Hepatocyte (in vitro differentiated cells): ENCODE results near the gene MSANTD2.

Experiments
- CTCF ChIP-seq: fragments of 200-600 bp; sonication (generic); IDR thresholded peaks from 2 replicates; pipeline ENCODE4 v1.5.1; 2016; ENCODE audit warnings: antibody characterized with exemption, mild to moderate bottlenecking; ENCODE audit not compliant: poor library complexity
- EZH2 ChIP-seq: fragments of 200-600 bp; sonication (generic); IDR thresholded peaks from 2 replicates; pipeline ENCODE4 v1.6.1; 2016; ENCODE audit warnings: antibody characterized with exemption, mild to moderate bottlenecking, borderline replicate concordance
- EZH2phosphoT487 ChIP-seq: fragments of 200-600 bp; sonication (generic); IDR thresholded peaks from one replicate; pipeline ENCODE4 v1.6.1; 2018; ENCODE audit warnings: antibody characterized with exemption, mild to moderate bottlenecking, low read depth, moderate library complexity; ENCODE audit not compliant: unreplicated experiment, severe bottlenecking

- TF ChIP-seq CTCF (no peak), EZH2 (no peak), EZH2phosphoT487 (no peak)
Observed at GRCh38 chr11:124788521-124788920, 11.7 kb downstream of the MSANTD2 start.
